Measurements from ENCODE around the gene ASIC2.
"Not testable (repeated sequence)": the region's sequence is repeated elsewhere in the genome, so short reads cannot be mapped to it uniquely, and the experiment has no call there.

ASIC2 gene

DNA sequence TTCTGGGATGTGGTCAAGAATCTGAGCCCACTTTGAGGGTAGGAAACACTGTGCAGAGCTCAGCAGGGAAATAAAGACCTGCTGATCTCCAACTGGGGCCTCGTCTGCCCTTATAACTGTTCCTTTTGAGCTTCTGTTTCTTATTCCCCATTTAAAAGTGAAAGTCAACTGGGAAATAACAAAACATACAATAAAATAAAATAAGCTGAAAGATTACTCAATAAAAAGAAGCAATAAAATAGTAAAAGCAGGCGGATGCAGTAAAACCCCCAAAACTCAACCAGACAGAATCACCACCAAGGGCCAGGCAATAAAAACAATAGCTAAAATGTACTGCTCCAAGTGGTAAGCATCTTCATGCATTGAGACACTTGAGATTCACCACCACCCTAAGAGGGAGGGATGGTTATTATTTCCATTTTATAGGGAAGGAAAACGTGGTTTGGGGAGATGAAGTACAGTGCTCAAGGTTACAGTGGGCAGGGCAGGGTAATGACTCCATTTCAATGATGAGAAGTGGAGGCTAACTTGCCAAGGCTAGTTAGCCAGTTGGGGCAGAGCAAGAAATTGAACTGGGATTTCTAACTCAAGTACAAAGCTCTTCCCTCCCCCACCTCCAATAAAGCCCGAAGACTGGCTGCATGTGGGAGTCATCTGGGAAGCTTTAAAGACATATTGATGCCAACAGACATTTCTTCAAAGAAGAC, 307.9 kb downstream of the ASIC2 start:
- DNase-seq (ENCODE audit: low spot score): no peak

DNA sequence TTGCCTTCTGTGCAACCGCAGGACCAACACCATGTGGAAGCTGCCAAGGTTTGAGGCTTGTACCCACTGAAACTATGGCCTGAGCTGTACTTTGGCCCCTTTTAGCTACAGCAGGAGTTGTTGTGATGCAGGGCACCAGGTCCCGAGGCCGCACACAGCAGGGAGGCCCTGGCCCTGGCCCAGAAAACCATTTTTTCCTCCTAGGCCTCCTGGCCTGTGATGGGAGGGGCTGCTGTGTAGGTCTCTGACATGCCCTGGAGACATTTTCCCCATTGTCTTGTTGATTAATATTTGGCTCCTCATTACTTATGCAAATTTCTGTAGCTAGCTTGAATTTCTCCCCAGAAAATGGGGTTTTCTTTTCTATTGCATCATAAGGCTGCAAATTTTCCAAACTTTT, 311.5 kb downstream of the ASIC2 start:
- DNase-seq (ENCODE audit: low spot score): not testable (repeated sequence)

DNA sequence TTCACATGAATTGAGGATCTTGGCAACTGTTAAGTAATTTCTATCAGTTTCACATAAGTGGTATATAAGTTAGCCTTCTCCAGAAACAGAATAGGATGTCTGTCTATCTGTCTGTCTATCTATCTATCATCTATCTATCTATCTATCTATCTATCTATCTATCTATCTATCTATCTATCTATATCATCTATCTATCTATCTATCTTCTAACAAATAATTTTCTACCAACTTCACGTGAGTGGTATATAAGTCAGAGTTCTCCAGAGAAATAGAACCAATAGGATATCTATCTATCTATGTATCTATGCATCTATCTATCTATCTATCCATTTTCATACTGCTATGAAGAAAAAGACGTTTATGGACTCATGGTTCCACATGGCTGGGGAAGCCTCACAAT, 312.9 kb downstream of the ASIC2 start:
- no peak for DNase-seq (ENCODE audit: low spot score)

DNA sequence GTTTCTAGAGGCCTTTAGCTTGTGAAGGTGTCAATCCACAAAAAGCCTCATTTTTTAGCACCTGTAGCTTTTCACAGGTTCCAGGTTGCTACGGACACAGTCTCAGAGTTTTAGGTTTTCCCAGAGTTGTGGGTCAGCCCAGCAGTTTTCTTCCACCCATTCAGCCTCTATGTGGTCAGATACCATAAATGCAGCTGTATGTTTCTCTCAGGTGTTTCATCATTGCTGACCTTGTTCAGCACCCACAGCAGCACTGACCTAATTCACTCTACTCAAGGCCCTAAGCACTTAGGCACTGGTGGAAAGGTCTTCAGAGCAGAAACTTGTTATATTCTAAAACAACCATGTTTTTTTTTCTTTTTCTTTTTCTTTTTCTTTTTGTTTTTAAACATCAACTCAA, 316.5 kb downstream of the ASIC2 start:
- no peak for DNase-seq (ENCODE audit: low spot score)

DNA sequence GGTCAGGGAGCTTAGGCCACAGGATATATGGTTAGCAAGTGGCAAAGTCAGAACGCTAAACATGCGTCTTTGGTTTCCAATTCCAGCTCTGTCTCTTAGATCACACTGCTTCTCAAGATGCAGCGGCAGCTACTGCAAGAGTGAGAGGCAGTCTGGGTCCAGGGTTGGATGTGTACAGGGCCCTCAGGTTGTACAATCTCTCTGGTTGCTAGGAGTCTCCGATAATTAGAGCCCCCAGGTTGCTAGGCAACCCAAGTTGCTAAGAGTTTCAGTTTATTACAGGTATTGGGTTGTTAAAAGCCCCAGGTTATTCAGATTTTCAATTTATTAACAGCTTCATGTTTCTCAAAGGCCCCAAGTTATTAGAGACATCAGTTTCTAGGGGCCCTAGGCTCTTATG, 317.0 kb downstream of the ASIC2 start:
- no peak for DNase-seq (ENCODE audit: low spot score)

DNA sequence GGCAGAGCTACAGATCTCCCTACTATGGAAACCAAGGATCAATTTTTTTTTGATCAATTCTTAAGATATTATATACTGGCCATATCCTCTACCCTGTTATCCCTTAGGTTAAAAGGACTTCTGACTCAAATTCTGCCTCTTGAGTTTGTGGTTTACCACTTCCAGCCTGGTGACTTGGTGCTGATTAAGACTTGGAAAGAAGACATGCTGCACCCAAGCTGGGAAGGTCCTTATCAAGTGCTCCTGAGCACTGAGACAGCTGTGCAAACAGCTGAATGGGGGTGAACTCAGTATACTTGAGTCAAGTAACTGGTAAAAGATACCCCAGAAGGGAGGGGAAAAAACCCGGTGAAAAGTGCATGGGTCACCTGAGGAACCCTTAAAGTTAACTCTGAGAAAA, 321.9 kb downstream of the ASIC2 start:
- no peak for DNase-seq (ENCODE audit: low spot score)

DNA sequence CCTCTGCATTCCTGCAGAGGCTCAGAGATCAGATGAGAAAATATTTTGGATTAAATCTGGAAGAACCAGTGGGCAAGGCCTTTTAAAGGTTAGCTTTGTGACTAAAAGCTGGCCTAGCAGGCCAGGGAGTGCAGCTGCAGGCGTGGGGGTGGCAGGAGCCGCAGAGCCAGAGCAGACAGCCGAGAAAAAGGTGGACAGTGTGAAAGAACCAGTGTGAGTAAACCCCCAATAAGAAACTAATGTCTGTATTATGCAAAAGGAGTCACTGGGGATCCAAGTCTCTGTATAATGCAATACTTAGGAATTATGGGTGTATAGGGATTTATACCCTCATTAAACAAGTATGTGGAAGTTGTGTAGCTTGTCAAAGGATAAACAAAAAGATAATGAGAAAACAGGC, 322.8 kb downstream of the ASIC2 start:
- DNase-seq (ENCODE audit: low spot score): peak; percentile 49

DNA sequence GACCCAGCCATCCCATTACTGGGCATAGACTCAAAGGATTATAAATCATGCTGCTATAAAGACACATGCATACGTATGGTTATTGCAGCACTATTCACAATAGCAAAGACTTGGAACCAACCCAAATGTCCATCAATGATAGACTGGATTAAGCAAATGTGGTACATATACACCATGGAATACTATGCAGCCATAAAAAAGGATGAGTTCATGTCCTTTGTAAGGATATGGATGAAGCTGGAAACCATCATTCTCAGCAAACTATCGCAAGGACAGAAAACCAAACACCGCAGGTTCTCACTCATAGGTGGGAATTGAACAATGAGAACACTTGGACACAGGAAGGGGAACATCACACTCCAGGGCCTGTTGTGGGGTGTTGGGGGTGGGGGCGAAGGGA, 323.9 kb downstream of the ASIC2 start:
- not testable (repeated sequence) for DNase-seq (ENCODE audit: low spot score)

DNA sequence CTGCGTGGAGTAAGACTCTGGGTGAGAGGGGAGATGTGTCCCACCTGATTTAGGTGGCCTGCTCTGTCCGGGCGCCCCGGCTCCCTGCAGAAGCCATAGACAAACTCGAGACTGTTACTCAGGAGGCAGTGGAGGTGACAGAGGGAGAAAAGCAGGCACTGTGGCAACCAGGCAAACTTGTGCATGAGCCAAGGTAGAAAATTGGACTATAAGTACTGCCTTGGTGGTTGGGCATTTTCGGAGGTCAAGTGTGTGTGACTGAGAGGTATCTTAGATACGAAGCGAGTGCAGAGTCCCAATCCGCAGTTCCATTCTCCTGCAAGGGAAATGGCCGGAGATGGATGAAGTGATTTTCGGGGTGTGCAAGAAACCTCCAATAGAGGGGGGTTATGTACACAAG, 328.6 kb downstream of the ASIC2 start:
- no peak for DNase-seq (ENCODE audit: low spot score)
